Upper lobe of right lung (tissue), 1 donor: Measurements from ENCODE around the gene UTP4. TPM values are rescaled to one million over a fixed set of nuclear protein-coding genes. Genes with fewer than 3 reads are reported as not detected.

Experiments
- ATAC-seq: fragments of 200-7000 bp; cut with Tn5 transposase; one replicate; pipeline ENCODE4 v1.9.1; 2020; ENCODE audit warnings: mild to moderate bottlenecking, moderate library complexity
- DNase-seq: peaks from one replicate; pipeline ENCODE4 v3.0.0-alpha.2; 2020
- H3K27ac ChIP-seq: fragments of 200-600 bp; one replicate; pipeline ENCODE4 v1.8.0; 2022
- H3K27me3 ChIP-seq: fragments of 200-600 bp; one replicate; pipeline ENCODE4 v1.8.0; 2022; ENCODE audit warnings: mild to moderate bottlenecking
- H3K36me3 ChIP-seq: fragments of 200-600 bp; one replicate; pipeline ENCODE4 v1.8.0; 2022
- H3K4me1 ChIP-seq: fragments of 200-600 bp; one replicate; pipeline ENCODE4 v1.8.0; 2022
- H3K4me3 ChIP-seq: fragments of 200-600 bp; one replicate; pipeline ENCODE4 v1.8.0; 2022; ENCODE audit warnings: mild to moderate bottlenecking
- H3K9me3 ChIP-seq: fragments of 200-600 bp; one replicate; pipeline ENCODE4 v1.8.0; 2022
- intact Hi-C: fragments of 100-400 bp; cut with DNase I; formaldehyde crosslinking; loops from one replicate; pipeline ENCODE4 v1.11.0; 2022
- total RNA-seq: library from RNA; stranded (reverse); fragmentation: NEBNext Ultra II Directional; extraction: Animal tissue kit (Norgen Biotek cat#: 25700); gene quantifications from one replicate; pipeline ENCODE4 v1.2.1, GENCODE V29; 2021
- TF ChIP-seq, protein P1 (sequence below): fragments of 200-600 bp; IDR thresholded peaks from one replicate; pipeline ENCODE4 v1.8.0; 2022; ENCODE audit warnings: antibody characterized with exemption
- donor health status: DM: no; HTN: yes; CAD: no; lungs with severe emphysema.

UTP4 gene
- total RNA-seq, 1 donor from 2014 or later: 36.5 TPM

DNA sequence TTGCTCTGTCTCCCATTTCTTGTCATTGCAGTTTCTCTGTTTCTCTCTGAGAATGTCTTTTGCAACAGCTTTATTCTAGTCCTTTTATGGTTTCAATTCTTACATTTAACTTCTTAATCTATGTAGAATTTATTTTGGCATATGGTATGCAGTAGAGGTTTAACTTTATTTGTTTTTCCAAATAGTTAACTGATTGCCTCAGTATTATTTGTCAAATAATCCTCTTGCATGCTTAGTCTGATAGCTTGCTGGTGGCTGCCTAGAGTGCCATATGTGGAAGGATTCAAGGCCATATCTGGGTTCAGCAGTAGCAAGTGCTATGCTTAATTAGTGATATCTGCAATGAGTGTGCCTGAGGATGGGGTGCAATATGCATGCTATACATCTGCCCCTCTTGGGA lies 61.4 kb downstream of the UTP4 start:
- Histone ChIP-seq H3K36me3 (no peaks in the 10 kb centered on the region), H3K4me3 (no peak overlapping the region), H3K27ac (no peak overlapping the region), H3K9me3 (no peaks in the 10 kb centered on the region), H3K27me3 (no peaks in the 10 kb centered on the region), H3K4me1 (peaks cover 33% of the 10 kb centered on the region)
- DNase-seq (no peak), ATAC-seq (no peak)
- TF ChIP-seq, protein P1, sequence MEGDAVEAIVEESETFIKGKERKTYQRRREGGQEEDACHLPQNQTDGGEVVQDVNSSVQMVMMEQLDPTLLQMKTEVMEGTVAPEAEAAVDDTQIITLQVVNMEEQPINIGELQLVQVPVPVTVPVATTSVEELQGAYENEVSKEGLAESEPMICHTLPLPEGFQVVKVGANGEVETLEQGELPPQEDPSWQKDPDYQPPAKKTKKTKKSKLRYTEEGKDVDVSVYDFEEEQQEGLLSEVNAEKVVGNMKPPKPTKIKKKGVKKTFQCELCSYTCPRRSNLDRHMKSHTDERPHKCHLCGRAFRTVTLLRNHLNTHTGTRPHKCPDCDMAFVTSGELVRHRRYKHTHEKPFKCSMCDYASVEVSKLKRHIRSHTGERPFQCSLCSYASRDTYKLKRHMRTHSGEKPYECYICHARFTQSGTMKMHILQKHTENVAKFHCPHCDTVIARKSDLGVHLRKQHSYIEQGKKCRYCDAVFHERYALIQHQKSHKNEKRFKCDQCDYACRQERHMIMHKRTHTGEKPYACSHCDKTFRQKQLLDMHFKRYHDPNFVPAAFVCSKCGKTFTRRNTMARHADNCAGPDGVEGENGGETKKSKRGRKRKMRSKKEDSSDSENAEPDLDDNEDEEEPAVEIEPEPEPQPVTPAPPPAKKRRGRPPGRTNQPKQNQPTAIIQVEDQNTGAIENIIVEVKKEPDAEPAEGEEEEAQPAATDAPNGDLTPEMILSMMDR: no peak
- intact Hi-C loops: no loop called here

DNA sequence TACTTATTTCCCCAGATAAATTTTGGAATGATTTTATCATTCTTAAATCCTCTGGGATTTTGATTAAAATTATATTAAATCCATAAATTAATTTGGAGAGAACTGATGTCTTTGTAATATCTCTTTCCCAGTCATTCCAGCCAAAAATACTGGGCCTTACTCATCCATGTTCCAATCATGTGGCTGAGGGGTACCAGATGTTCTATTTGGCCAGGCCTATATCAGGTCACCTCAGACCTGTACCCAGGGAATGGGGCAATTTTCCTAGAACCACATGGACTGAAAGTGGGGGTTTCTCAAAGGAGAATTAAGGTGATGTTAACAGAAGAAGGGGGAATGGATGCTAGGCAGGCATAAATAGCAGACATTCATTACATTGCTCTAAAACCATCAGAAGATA lies 62.0 kb downstream of the UTP4 start:
- Histone ChIP-seq H3K9me3 (no peaks in the 10 kb centered on the region), H3K36me3 (no peaks in the 10 kb centered on the region), H3K27me3 (no peaks in the 10 kb centered on the region), H3K27ac (no peak overlapping the region), H3K4me3 (no peak overlapping the region), H3K4me1 (peaks cover 26% of the 10 kb centered on the region)
- no peak for DNase-seq
- intact Hi-C loops: no loop called here
- TF ChIP-seq, protein P1: no peak
- ATAC-seq: no peak

DNA sequence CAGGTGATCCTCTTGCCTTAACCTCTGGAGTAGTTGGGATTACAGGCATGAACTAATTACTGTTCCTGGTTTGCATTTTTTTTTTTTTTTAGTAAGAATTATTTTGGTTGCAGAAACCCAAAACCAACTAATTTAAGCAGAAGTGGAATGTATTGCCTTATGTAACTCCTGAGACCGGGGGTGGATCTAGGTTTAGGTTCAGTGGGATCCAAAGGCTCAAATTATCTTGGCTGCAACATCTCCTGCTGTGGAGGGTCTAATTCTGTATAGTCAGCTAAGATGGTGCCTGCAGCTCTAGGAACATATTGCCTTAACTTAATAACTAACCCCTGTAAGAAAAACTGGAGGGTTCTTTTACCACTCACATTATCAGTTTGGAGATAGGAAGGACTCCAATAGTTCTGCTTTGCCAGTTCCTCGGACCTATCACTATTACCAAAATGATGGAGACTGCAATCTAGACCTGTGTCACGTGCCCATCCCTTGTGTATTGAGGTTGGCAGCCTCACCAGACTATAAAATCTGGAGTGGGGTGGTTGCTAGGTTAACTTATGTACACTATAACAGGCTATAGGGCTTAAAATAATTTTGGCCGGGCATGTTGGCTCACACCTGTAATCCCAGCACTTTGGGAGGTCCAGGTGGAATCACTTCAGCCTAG lies 63.0 kb downstream of the UTP4 start:
- DNase-seq: no peak
- TF ChIP-seq, protein P1: no peak
- Histone ChIP-seq H3K36me3 (no peaks in the 10 kb centered on the region), H3K4me3 (no peak overlapping the region), H3K27ac (no peak overlapping the region), H3K27me3 (no peaks in the 10 kb centered on the region), H3K9me3 (no peaks in the 10 kb centered on the region), H3K4me1 (peaks cover 23% of the 10 kb centered on the region)
- ATAC-seq: peak; percentile 51
- intact Hi-C loops: no loop called here

DNA sequence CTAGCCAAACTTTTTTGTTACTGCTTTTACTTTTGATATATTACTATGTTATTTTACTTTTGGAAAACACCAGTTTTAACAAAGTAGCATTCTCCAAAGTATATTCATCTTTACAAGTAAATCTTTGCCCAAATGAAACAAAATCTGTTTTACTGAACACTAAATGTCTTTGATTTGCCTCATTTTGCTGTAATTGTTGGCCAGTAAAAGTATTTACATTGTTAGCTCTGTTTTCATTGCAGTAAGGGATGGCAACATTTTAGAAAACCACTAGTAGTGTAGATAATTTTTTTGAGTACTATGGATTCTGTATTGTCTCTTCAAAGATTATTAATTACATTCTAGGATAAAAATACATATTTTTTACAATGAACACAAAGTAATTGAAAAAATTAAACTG lies 65.1 kb downstream of the UTP4 start:
- Histone ChIP-seq H3K4me1 (peaks cover 28% of the 10 kb centered on the region), H3K4me3 (no peak overlapping the region), H3K9me3 (no peaks in the 10 kb centered on the region), H3K27ac (no peak overlapping the region), H3K27me3 (no peaks in the 10 kb centered on the region), H3K36me3 (no peaks in the 10 kb centered on the region)
- DNase-seq (no peak), ATAC-seq (no peak)
- intact Hi-C loops: no loop called here
- TF ChIP-seq, protein P1: no peak

DNA sequence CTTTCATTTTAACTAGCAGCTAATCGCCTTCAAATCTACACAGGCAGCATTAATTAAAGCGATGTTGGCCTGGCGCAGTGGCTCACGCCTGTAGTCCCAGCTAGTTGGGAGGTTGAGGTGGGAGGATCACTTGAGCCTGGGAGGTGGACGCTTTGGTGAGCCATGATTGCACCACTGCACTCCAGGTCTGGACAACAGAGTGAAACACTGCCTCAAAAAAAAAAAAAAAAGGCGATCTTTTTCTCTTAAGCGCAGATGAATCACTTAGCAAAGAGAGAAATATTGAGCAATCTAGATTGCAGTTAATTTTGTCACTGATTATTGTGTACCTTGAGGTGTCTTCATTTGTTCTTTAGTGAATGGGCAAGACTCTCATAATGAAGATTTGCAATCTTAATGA lies 66.9 kb downstream of the UTP4 start:
- H3K27ac ChIP-seq: no peak overlapping the region
- H3K4me3 ChIP-seq: no peak overlapping the region
- no peaks in the 10 kb centered on the region for H3K27me3 ChIP-seq
- TF ChIP-seq, protein P1: no peak
- no peaks in the 10 kb centered on the region for H3K36me3 ChIP-seq
- H3K4me1 ChIP-seq: peaks cover 26% of the 10 kb centered on the region
- intact Hi-C loops: no loop called here
- ATAC-seq (peak; percentile 50), DNase-seq (no peak)
- no peaks in the 10 kb centered on the region for H3K9me3 ChIP-seq

DNA sequence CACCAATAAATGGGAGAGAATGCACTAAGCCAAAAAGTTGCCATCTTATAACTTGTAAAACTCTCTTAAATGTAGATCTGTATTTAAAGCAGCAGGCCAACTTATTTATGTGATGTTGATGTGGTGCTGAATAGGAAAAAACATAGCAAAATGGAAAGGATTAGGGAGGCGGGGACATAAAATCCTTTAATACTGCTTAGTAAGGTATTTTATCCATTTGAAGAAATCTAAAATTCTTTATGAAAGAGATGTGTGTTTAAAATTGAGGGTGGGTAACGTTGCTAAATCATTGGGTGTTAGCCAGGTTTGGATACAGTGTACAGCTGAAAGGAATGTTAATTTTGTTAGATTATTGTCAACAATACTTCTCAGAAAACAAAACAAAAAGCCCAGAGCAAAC lies 68.8 kb downstream of the UTP4 start:
- peaks cover 27% of the 10 kb centered on the region for H3K4me1 ChIP-seq
- no peak overlapping the region for H3K27ac ChIP-seq
- intact Hi-C loops: no loop called here
- no peak for DNase-seq
- no peak for ATAC-seq
- no peaks in the 10 kb centered on the region for H3K9me3 ChIP-seq
- H3K4me3 ChIP-seq: no peak overlapping the region
- no peaks in the 10 kb centered on the region for H3K27me3 ChIP-seq
- no peaks in the 10 kb centered on the region for H3K36me3 ChIP-seq
- TF ChIP-seq, protein P1: no peak
